Amniotic stem cell (primary cell): ENCODE data around the gene GATAD2A.

ENCODE experiments used
- DNase-seq: peaks from one replicate; lab custom pipeline; 2025; lab: John Stamatoyannopoulos, UW

GATAD2A gene

DNA sequence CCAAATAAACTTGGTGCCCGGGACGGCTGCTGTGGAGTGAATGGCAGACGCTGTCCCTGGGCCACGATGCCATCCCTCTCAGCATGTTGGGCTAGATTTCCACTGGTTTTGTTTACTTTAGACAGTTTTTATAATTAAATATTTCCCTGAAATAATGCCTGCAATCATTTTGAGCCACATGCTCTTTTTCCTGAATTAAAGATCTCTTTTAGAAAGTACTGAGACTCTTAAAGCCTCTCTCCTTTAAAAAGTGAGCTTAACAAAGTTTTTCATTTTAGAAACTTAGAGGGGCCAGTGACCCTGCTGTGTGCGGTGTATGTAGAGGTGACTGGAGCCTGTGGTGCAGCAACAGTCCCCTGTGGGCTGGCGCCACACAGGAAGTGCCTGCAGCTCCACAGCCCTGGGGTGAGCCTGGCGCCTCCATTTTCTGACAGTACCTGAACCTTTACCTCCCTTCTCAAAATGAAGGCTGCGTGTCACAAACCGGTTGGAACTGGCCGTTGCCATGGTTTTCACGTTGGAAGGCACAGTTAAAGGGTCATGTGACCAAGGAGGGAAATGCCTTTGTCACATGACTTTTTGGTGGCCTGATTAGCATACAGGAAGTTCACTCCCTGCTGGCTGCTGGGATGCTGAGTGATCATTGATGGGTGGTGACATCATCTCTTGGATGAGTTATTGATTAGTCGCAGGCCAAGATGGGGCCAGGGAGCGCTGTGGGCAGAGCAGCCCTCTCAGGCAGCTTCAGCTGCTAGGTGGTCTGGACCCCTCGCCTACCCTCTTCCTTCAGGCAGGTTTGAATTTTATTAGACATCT, 83.6 kb downstream of the GATAD2A start:
- peak; percentile 90 for DNase-seq

DNA sequence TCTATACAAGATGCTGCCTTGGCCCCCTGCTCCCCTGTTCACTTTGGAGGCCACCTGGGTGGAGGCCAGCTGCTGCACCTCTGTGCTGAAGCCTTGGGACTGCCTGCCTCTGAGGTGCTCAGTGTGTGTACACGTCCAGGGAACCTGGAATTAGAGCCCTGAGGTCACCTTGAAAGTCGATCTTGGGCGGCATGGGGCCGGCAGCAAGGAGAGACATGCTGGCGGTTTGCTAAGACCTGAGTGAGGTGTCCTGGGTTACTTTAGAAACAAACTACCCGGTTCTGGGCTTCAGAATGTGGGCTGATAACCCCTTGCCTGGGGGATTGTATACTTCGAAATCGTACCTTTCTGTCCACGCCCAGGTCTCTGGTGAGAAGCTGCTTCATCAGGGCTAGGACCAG, 84.3 kb downstream of the GATAD2A start:
- no peak for DNase-seq

DNA sequence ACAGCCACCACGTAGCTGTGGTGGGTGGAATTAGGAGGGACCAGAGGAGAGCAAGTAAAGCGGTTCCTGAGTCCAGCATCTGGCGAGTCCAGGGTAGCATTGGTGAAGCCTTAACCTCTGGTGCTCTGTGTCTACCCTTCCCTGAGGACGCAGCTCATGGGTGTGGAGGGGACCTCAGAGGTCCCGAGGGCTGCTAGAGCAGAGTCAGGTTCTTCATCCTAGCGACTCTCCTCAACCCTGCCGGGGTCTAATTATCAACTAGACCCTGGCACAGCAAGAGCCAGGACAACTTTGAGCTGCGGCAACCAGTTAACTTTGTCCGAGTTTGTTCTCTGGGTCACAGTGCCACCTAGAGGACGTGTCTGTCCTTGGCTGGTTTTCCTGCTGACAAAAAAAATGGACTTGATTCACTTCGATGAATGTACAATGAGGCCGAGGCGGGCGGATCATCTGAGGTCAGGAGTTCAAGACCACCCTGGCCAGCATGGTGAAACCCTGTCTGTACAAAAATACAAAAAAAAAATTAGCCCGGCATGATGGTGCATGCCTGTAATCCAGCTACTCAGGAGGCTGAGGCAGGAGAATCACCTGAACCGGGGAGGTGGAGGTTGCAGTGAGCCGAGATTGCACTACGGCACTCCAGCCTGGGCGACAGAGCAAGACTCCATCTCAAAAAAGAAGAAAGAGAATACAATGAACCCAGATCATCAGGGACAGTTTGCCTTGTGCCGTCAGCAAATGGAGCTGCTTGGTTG, 84.9 kb downstream of the GATAD2A start:
- peak; percentile 54 for DNase-seq

DNA sequence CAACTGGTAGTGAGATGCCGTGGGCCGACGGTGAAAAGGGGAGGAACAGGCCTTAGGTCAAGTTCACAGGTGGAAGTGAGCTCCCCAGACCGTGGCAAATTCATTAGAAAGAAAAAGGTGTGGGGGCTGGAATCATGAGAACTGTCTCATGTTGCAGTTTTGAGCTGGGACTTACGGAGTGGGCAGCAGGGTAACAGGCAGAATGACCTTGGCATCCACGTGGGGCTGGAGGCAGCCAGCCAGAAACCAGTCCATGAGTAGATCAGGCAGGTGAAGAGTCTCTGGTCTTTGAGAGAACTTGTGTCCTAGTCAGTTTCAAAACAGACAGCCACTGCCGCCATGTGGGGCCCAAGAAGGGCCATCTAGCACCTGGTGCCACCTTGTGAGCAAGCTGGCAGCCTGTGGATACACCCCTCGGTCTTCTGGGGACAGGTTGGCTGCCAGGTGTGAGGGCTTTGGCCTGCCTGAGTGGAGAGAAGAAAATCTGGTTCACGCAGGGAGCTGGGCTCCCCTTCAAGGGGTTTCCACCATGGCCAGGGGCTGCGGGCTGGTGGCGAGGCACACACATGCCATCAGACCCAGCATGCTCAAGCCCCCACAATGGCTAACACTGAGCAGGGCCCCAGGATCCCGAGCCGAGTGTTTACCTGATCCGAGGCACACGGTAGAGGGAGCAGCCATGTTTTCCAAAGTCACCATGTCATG, 86.0 kb downstream of the GATAD2A start:
- no peak for DNase-seq

DNA sequence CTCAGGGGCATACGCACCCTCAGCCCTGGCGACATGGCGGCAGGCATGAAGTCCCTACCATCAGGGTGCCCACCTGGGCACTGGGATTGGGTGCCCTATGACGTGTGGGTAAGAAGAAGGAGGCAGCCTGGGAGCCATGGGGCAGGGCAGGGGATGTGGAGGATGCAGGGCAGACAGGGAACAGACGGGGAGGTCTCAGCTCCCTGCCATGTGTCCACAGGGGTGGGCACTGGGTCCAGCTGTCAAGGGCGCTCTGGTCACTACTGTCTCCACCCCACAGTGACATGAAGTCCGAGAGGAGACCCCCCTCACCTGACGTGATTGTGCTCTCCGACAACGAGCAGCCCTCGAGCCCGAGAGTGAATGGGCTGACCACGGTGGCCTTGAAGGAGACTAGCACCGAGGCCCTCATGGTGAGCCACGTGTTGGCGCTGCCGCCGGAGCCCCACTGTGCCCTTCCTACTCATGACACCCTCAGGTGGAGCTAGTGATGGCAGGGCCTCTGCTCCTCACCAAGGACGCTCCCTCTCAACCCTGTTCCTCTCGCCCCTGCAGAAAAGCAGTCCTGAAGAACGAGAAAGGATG, 86.6 kb downstream of the GATAD2A start:
- no peak for DNase-seq

DNA sequence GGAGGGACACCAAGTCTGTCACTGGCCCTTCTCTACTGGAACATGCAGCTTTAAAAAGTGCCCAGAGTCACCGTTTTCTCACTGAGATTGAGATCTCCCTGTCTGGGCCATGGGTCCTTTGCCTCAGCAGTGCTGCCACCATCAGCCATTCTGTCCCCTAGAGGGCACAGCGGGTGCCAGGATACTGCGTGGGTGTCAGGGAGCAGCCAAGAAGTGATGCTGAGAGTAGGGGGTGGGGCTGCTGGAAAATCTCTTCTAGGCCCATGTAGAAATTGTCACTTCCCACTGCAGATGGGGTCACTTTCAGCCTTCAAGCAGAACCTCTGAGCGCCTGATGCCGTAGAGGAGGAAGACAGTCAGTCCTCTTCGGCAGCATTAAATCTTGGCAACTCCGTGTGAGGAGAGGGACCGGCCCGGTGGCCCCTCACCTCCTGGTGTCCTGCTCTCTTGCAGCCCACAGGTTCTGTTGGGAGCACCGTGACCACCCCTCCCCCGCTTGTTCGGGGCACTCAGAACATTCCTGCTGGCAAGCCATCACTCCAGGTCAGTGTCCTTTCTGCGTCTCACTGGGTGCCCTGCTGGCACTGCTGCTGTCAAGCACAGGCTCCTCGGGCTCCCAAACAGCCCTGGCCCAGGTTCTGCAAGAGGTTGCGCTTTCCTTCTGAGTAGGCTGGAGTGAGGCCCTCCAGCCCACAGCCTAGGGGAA, 88.5 kb downstream of the GATAD2A start:
- no peak for DNase-seq

DNA sequence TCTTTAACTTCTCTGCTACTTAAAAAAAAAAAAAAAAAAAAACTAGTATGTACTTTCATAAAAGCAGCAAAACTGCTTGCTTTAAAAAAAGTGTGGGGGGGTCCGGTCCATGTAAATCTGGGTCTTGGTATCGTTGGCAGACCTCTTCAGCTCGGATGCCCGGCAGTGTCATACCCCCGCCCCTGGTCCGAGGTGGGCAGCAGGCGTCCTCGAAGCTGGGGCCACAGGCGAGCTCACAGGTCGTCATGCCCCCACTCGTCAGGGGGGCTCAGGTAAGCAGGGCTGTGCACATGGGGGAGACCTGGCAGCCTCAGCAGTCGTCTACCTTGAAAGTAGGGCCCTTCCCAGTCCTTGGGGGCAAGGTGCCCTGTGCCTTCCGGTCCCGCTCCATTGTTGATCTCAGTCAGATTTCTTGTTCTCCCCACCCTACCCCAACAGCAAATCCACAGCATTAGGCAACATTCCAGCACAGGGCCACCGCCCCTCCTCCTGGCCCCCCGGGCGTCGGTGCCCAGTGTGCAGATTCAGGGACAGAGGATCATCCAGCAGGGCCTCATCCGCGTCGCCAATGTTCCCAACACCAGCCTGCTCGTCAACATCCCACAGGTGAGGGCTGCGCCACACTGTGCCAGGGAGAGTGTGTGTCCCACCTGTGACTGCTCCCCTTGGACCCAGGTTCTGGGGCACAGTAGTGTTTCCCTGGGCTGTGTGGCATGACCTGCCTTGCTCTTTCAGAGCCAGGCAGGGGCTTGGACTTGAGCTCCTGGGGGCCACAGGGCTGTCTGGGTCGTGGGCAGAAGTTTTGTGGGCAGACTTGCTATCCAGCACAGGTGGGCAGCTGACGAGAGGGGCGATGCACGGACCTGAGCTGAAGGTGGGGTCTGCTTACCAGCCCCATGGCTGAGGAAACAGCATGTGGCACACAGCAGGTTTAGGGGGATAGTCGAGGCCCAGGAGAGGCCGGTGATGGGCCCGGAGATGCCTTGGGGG, 90.4 kb downstream of the GATAD2A start:
- no peak for DNase-seq

DNA sequence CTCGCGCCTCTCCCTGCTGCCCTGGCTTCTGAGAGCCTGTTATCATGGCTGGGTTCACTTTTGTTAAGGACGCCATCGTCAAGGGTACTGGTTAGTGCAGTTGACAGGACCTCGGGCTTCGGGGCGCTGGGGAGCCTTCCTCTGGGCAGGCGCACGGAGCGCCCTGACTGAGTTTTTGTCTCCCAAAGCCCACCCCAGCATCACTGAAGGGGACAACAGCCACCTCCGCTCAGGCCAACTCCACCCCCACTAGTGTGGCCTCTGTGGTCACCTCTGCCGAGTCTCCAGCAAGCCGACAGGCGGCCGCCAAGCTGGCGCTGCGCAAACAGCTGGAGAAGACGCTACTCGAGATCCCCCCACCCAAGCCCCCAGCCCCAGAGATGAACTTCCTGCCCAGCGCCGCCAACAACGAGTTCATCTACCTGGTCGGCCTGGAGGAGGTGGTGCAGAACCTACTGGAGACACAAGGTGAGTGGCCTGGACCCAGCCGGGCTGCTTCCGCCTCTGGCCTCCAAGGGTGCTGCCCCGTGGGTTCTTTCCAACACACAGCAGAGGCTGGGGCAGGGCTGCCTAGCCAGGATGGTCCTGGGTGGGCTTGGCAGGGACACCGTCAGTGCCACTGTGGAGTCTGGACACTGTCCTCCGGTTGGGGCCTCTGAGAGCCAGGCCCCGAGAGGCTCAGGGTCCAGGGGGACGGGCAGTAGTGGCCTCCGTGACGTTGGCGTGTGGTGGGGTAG, 92.9 kb downstream of the GATAD2A start:
- no peak for DNase-seq

DNA sequence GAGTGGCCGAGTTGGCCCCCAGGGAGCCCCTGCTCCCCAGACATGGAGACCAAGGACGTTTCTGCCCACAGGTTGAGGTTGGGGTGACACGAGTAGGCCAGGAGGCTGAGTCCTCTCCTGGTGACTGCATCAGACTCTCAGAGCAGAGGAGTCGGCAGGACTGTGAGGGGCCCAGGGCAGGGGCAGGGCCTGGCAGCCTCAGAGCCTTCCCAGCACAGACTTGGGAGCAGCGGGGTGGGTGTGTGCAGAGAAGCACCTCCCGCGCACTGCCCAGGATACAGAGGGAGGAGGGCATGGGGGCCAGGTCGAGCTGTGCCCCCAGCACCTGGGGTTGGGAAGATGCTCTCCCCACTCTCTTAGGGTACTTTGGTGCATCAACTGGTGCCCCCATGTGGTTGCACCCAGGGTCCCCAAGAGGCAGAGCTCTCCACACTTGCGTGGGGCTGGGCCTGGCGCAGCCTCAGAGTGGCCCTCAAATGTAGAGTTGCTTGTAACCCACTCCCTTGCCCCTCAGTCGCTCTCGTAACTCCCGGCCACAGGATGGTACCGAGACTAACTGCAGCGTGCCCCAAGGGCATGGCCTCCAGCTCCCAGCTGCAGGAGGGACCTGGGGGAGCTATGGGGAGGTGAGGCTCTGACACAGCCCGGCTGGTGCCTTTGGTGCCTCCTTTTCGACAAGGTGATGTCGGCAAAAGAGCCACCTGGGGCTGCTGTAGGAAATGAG, 94.0 kb downstream of the GATAD2A start:
- DNase-seq, result no peak

DNA sequence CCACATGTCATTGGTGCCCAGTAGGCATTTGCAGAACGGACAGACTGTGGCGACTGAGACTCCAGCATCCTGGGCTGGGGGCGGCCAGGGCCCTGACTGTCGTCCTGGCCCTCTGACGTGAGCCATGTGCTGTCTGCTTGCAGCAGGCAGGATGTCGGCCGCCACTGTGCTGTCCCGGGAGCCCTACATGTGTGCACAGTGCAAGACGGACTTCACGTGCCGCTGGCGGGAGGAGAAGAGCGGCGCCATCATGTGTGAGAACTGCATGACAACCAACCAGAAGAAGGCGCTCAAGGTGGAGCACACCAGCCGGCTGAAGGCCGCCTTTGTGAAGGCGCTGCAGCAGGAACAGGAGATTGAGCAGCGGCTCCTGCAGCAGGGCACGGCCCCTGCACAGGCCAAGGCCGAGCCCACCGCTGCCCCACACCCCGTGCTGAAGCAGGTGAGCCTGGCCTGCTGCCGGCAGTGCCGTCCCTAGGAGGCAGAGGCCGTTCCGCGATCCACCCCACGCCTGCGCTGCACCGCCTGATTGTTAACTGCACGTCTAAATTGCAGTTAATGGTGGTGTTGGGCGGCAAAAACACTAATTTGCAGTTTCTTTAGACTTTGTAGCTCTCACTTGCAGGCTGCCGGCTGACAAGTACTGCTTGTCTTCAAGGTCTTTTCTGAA, 95.6 kb downstream of the GATAD2A start:
- no peak for DNase-seq

DNA sequence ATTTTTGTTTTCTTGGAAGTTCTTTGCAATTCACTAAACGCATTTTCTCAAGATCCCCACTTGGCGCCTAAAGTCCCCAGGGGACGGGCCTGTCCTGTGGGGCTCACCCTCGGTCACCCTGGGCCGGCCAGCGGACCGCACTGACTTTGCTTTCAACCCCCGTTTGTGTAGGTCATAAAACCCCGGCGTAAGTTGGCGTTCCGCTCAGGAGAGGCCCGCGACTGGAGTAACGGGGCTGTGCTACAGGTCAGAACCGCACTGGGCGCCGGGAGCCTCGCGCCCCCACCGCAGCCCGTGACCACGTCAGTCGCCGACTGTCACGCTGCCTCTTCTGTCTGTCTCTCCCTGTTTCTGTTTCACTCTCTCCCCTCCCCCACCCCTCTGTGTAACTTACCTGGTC, 96.3 kb downstream of the GATAD2A start:
- DNase-seq, result no peak

DNA sequence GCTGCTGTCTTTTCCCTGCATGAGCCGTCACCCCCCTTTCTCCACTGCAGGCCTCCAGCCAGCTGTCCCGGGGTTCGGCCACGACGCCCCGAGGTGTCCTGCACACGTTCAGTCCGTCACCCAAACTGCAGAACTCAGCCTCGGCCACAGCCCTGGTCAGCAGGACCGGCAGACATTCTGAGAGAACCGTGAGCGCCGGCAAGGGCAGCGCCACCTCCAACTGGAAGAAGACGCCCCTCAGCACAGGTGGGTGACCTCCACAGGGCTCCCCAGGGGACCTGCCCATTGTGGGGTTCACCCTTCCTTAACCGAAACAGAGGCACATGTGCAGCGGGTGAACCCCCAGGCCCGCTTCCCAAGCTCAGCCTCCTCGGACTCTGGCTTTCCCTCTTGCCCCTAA, 96.8 kb downstream of the GATAD2A start:
- no peak for DNase-seq

DNA sequence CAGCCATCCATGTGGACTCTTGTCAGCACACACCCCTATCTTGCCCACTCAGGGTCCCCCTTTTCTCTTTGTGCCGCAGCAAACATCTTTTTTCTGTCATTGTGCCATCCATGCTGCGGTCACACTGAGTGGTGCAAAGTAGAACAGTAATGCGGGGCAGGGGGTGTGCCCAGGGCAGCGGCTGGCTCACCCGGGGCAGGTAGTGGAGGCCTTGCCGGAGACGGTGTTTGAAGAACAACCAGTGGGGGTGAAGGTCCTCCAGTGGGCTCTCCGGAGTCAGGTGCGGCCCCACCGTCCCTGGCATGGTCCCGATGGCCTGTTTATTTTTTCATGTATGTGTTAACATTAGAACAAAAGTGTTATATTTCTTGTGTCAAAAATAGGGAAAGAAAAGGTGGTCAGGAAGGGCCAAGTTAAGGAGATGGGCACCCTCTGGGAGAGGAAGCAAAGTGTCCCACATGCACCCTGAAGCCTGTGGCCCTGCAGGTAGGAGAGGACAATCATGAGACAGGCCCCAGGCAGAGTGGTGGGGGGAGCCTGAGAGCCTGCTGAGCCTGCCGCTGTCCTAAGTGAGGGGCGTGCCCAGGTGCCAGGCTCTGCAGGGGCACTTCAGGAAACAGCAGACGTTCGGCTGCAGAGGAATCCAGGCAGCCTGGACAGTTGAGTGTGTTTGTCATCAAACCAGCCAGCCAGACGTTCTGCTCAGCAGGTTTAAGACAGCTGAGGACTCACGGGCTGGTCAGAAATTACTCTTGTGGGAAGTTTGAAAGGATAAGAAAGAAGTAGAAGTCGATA, 97.5 kb downstream of the GATAD2A start:
- DNase-seq, result no peak

DNA sequence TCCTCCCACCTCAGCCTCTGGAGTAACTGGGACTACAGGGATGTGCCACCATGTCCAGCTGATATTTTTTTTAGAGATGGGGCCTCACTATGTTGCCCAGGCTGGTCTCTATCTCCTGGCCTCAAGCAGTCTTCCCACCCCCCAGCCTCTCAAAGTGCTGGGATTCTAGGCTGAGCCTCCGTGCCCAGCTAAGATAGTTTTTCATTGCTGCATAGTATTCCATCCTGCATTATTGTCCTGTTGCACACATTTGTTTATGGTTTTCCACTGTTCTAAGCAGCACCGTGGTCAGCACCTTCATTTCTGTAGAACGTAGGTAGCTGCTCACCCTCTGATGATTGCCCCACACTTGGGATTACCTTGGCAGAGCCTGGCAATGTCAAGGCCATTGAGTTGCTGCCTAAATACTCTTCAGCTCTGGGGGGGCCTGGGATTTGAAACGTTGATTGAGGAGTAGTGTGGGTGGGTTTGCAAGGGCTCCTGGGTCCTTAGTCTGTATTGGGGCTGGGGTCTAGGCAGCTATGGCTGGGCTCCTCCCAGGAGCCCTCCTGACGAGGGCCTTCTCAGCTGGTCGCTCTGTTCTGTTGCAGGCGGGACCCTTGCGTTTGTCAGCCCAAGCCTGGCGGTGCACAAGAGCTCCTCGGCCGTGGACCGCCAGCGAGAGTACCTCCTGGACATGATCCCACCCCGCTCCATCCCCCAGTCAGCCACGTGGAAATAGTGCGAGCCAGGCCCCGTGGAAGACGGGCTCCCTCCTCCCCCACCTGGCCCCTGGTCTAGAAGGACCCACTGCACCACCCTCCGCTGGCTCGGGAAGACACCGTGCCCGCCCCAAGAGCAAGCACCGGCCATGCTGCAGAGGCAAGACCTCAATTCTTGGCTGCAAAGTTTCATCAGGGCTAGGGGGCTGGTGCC, 99.5 kb downstream of the GATAD2A start:
- DNase-seq, result no peak

DNA sequence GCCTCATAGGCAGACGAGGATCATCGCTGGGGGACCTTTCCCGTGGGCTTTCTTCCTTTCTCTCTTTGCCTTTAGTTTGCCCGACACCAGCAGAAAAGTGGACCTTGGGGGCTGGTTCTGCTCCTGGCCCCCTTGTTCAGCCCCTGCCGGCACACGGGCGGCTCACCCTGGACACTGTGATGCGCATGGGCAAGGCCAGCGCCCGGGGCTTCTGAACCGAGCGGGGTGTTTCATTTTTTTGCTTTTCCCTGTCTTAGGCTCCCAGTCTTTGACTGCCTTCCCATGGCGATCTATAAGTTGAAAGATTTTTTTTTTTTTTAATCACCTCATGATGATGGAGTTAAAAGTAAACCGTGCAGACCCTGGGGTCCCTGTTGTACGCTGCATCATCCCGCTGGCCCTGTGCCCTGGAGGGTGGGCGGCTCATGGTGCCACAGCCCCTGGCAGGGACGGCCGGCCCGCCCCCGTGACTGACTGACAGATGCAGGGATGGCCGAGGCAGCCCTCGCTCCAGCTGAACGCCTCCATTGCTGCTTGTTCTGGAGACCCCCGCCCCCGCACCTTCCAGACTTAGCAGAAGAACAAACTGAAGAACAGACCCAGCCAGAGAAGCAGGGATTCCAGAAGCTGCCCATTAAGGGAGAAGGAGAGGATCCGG, 100.3 kb downstream of the GATAD2A start:
- DNase-seq, result no peak

DNA sequence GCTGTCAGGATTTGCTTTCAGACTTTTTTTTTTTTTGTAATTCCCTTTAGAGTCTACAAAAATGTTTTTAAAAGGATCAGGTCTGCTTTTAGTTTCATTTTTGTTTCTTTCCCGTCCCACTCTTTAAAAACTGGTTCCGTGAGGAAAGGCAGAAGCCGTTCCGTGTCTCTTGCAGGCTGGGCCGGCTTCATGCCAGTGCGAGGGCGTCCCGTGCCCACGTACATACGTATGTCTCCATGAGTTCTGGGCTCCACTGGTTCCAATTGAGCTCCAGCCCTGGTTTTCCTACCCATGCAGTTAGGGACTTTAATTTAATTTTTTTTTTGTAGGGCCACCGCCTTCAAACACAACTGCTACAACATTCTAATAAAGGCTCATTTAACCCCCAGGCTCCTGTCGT, 101.1 kb downstream of the GATAD2A start:
- no peak for DNase-seq
